Stimulated activated naive CD8-positive, alpha-beta T cell treated with anti-CD3 and anti-CD28 coated beads, Interleukin-15, Interleukin-2, amounts not matched to agents 100 ng/mL and 50 ng/mL, for 24 hours (primary cell): ENCODE measurements around the gene ETNK1.
"Not testable (repeated sequence)": the region's sequence is repeated elsewhere in the genome, so short reads cannot be mapped to it uniquely, and the experiment has no call there.

Experiments
- H3K27ac Mint-ChIP-seq: one replicate; pipeline ENCODE4 v1.8.0; 2021; ENCODE audit warnings: mild to moderate bottlenecking, mixed read lengths
- H3K27me3 Mint-ChIP-seq: one replicate; pipeline ENCODE4 v1.8.0; 2021; ENCODE audit warnings: mixed read lengths
- H3K36me3 Mint-ChIP-seq: one replicate; pipeline ENCODE4 v1.8.0; 2021; ENCODE audit warnings: low read depth, mixed read lengths
- H3K4me1 Mint-ChIP-seq: one replicate; pipeline ENCODE4 v1.8.0; 2021; ENCODE audit warnings: low read depth, mixed read lengths
- H3K4me3 Mint-ChIP-seq: one replicate; pipeline ENCODE4 v1.8.0; 2021; ENCODE audit warnings: mild to moderate bottlenecking, mixed read lengths
- H3K9me3 Mint-ChIP-seq: one replicate; pipeline ENCODE4 v1.8.0; 2021; ENCODE audit warnings: mixed read lengths

The ETNK1 gene

DNA sequence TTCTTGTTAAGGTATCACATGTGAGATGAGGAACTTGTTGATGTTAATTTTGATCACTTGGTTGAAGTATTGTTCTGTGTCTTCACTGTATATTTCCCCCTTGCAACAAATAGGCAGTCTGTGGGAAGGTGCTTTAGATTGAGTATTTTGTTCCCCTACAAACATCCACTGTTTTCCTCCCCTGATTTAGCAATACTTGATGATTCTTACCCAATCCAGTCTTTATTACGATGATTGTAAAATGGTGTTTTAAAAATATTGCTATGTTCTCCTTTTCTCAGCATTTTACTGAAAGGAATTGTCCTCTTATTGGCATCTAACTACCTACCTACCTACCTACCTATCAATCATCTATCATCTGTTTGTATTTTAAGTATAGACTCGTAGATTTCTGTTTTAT lies 66.3 kb downstream of the ETNK1 start:
- Mint-ChIP-seq H3K27me3 (no peaks in the 10 kb centered on the region), H3K27ac (no peak overlapping the region), H3K36me3 (peaks cover 22% of the 10 kb centered on the region), H3K9me3 (no peaks in the 10 kb centered on the region), H3K4me3 (no peak overlapping the region), H3K4me1 (peaks cover 17% of the 10 kb centered on the region)

DNA sequence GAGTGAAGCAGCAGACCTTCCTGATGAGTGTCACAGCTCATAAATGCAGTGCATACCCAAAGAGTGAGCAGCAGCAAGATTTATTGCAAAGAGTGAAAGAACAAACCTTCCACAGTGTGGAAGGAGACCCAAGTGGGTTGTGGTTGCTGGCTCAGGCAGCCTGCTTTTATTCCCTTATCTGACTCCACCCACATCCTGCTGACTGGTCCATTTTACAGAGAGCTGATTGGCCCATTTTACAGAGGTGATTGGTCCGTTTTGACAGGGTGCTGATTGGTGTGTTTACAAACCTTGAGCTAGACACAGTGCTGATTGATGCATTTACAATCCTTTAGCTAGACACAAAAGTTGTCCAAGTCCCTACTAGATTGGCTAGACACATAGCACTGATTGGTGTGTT lies 67.5 kb downstream of the ETNK1 start:
- not testable (repeated sequence) for H3K9me3 Mint-ChIP-seq, H3K27ac Mint-ChIP-seq, H3K4me3 Mint-ChIP-seq, H3K4me1 Mint-ChIP-seq, H3K27me3 Mint-ChIP-seq
- peaks cover 12% of the 10 kb centered on the region for H3K36me3 Mint-ChIP-seq

- Mint-ChIP-seq H3K36me3 (peaks cover 8% of the 10 kb centered on the region), H3K4me3 (no peak overlapping the region), H3K27me3 (no peaks in the 10 kb centered on the region), H3K27ac (no peak overlapping the region), H3K9me3 (no peaks in the 10 kb centered on the region), H3K4me1 (no peaks in the 10 kb centered on the region)
Measured at GRCh38 chr12:22692964-22693555, 68.1 kb downstream of the ETNK1 start.

GRCh38 chr12:22698576-22698975 lies 73.6 kb downstream of the ETNK1 start:
- H3K27ac Mint-ChIP-seq, result no peak overlapping the region
- no peaks in the 10 kb centered on the region for H3K4me1 Mint-ChIP-seq
- no peaks in the 10 kb centered on the region for H3K36me3 Mint-ChIP-seq
- H3K9me3 Mint-ChIP-seq, result no peaks in the 10 kb centered on the region
- H3K4me3 Mint-ChIP-seq, result no peak overlapping the region
- H3K27me3 Mint-ChIP-seq, result no peaks in the 10 kb centered on the region

DNA sequence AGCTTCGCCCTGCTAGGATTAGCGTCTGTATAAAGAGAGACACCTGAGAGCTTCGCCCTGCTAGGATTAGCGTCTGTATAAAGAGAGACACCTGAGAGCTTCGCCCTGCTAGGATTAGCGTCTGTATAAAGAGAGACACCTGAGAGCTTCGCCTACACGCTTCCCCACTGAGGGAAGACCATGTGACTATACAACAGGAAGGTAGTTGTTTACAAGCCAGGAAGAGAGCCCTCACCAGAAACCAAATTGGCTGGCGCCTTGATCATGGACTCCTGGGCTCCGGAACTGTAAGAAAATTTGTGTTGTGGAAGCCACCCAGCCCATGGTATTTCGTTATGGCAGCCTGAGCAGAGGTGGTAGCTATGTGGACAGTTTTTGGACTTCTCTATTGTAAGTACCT lies 74.7 kb downstream of the ETNK1 start:
- H3K9me3 Mint-ChIP-seq, result not testable (repeated sequence)

DNA sequence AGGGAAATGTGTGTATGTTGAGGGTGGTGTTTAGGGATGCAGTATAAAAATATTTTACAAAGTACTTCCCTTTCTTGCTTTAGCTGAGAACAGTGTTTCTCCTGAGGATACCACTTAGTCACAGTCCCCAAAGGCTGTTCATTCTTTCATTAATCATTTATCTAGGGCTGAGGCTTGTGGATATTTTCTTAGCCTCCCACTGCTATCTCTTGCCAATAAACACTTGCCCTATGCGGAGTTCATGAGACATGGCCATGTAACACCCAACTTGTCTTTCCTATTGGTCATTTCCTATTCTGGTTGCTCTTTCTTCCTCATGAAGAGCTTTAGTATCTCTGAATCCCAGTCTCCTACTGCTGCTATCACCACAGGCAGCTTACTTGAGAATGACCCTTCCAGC lies 75.1 kb downstream of the ETNK1 start:
- Mint-ChIP-seq H3K9me3 (no peaks in the 10 kb centered on the region), H3K27me3 (no peaks in the 10 kb centered on the region), H3K4me3 (no peak overlapping the region), H3K27ac (no peak overlapping the region), H3K36me3 (no peaks in the 10 kb centered on the region), H3K4me1 (no peaks in the 10 kb centered on the region)

More for the DNA sequence above, 74.7 kb downstream of the ETNK1 start:
- not testable (repeated sequence) for H3K4me1 Mint-ChIP-seq, H3K4me3 Mint-ChIP-seq, H3K27me3 Mint-ChIP-seq, H3K27ac Mint-ChIP-seq, H3K36me3 Mint-ChIP-seq

GRCh38 chr12:22701216-22701809 lies 76.3 kb downstream of the ETNK1 start:
- not testable (repeated sequence) for H3K27me3 Mint-ChIP-seq, H3K36me3 Mint-ChIP-seq, H3K27ac Mint-ChIP-seq, H3K4me3 Mint-ChIP-seq, H3K9me3 Mint-ChIP-seq, H3K4me1 Mint-ChIP-seq

GRCh38 chr12:22702690-22703089 lies 77.7 kb downstream of the ETNK1 start:
- H3K27ac Mint-ChIP-seq, result no peak overlapping the region
- H3K4me1 Mint-ChIP-seq, result no peaks in the 10 kb centered on the region
- no peaks in the 10 kb centered on the region for H3K36me3 Mint-ChIP-seq
- H3K4me3 Mint-ChIP-seq, result no peak overlapping the region
- no peaks in the 10 kb centered on the region for H3K9me3 Mint-ChIP-seq
- no peaks in the 10 kb centered on the region for H3K27me3 Mint-ChIP-seq

GRCh38 chr12:22709292-22709691 lies 84.3 kb downstream of the ETNK1 start:
- no peak overlapping the region for H3K27ac Mint-ChIP-seq

GRCh38 chr12:22712083-22712482 lies 87.1 kb downstream of the ETNK1 start:
- no peak overlapping the region for H3K27ac Mint-ChIP-seq

More at GRCh38 chr12:22709292-22709691, 84.3 kb downstream of the ETNK1 start:
- no peaks in the 10 kb centered on the region for H3K27me3 Mint-ChIP-seq
- no peaks in the 10 kb centered on the region for H3K36me3 Mint-ChIP-seq
- H3K9me3 Mint-ChIP-seq, result no peaks in the 10 kb centered on the region
- no peak overlapping the region for H3K4me3 Mint-ChIP-seq
- no peaks in the 10 kb centered on the region for H3K4me1 Mint-ChIP-seq

DNA sequence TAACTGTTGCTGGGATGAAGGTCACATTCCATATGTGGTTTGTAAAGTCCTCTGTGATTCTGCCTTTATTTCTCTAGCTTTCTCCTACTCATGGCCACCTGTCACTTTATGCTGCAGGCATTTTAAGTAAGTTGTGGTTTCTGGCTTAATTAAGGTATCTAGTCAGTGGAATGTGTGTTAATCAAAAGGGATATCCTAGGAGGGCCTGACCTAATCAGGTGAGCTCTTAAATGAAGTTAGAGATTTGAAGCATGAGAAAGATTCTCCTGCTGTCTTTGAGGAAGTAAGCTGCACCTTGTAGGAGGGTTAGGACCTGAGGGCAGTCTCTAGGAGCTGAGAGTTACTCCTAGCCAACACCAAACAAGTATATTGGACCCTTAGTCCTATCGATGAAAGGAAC lies 90.3 kb downstream of the ETNK1 start:
- Mint-ChIP-seq H3K4me3 (no peak overlapping the region), H3K36me3 (no peaks in the 10 kb centered on the region), H3K27ac (no peak overlapping the region), H3K4me1 (no peaks in the 10 kb centered on the region), H3K27me3 (no peaks in the 10 kb centered on the region), H3K9me3 (no peaks in the 10 kb centered on the region)

More at GRCh38 chr12:22712083-22712482, 87.1 kb downstream of the ETNK1 start:
- Mint-ChIP-seq H3K4me3 (no peak overlapping the region), H3K36me3 (no peaks in the 10 kb centered on the region), H3K27me3 (no peaks in the 10 kb centered on the region), H3K9me3 (no peaks in the 10 kb centered on the region), H3K4me1 (no peaks in the 10 kb centered on the region)

- peaks cover 20% of the 10 kb centered on the region for H3K27me3 Mint-ChIP-seq
- no peaks in the 10 kb centered on the region for H3K9me3 Mint-ChIP-seq
- no peaks in the 10 kb centered on the region for H3K4me1 Mint-ChIP-seq
- no peak overlapping the region for H3K4me3 Mint-ChIP-seq
- H3K36me3 Mint-ChIP-seq, result no peaks in the 10 kb centered on the region
- no peak overlapping the region for H3K27ac Mint-ChIP-seq
Measured at GRCh38 chr12:22719745-22720144, 94.8 kb downstream of the ETNK1 start.

- no peaks in the 10 kb centered on the region for H3K4me1 Mint-ChIP-seq
- peaks cover 20% of the 10 kb centered on the region for H3K27me3 Mint-ChIP-seq
- no peak overlapping the region for H3K27ac Mint-ChIP-seq
- H3K4me3 Mint-ChIP-seq, result no peak overlapping the region
- H3K36me3 Mint-ChIP-seq, result no peaks in the 10 kb centered on the region
- H3K9me3 Mint-ChIP-seq, result no peaks in the 10 kb centered on the region
Measured at GRCh38 chr12:22722081-22722480, 97.1 kb downstream of the ETNK1 start.

DNA sequence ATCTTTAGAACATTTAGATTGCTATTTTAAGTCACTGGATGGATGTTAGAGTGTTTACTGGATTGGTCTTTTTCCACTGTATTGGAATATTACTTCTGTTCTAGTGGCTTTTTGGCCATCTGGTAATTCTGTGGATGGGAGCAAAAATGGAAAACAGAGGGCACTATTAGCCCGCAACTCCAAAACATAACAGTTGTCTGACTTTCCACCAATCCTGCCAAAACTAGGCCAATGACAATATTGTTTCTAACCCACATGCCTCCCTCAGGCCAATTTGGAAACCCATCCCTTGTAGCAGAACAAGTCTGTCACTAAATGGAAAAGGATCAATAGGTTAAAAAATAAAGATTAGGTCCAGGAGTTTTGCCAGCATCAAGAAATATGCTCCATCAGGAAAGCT lies 97.8 kb downstream of the ETNK1 start:
- no peak overlapping the region for H3K4me3 Mint-ChIP-seq
- H3K27ac Mint-ChIP-seq, result no peak overlapping the region
- no peaks in the 10 kb centered on the region for H3K36me3 Mint-ChIP-seq
- peaks cover 20% of the 10 kb centered on the region for H3K27me3 Mint-ChIP-seq
- H3K9me3 Mint-ChIP-seq, result no peaks in the 10 kb centered on the region
- H3K4me1 Mint-ChIP-seq, result no peaks in the 10 kb centered on the region

DNA sequence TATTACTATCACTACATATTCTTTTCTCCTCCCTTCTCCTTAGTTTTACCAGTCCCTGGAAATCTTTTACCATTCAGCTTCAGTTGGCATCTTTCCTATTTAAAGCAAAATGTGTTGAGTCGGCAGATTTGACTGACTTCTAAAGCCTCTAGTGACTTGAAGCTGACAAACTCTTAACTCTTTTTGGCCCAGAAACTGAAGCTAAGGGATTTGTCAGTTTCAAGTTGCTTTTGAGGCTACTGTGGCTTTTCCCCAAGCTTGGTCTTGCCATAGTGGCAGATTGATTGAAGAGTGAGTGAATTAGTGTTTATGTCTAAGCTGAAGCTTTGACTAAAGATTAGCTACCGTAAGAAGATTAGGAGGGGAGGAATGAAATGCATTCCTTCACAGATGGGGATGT lies 104.0 kb downstream of the ETNK1 start:
- no peaks in the 10 kb centered on the region for H3K4me1 Mint-ChIP-seq
- peaks cover 5% of the 10 kb centered on the region for H3K27me3 Mint-ChIP-seq
- H3K4me3 Mint-ChIP-seq, result no peak overlapping the region
- no peaks in the 10 kb centered on the region for H3K36me3 Mint-ChIP-seq
- H3K27ac Mint-ChIP-seq, result no peak overlapping the region
- no peaks in the 10 kb centered on the region for H3K9me3 Mint-ChIP-seq

GRCh38 chr12:22729431-22729956 lies 104.5 kb downstream of the ETNK1 start:
- Mint-ChIP-seq H3K36me3 (no peaks in the 10 kb centered on the region), H3K4me1 (no peaks in the 10 kb centered on the region), H3K9me3 (no peaks in the 10 kb centered on the region), H3K27me3 (peaks cover under 1% of the 10 kb centered on the region), H3K4me3 (no peak overlapping the region), H3K27ac (no peak overlapping the region)
